Stimulated activated CD8-positive, alpha-beta memory T cell treated with anti-CD3 and anti-CD28 coated beads, Interleukin-15, amount 100 ng/mL, for 24 hours (primary cell): ENCODE results near the gene MTCP1.
A peak's percentile ranks its signal among the peaks of the same experiment; 100 is the strongest.

Experiments
- DNase-seq: peaks from one replicate; pipeline ENCODE4 v3.0.0-alpha.2; 2020; ENCODE audit warnings: low read depth

Gene MTCP1, protein sequence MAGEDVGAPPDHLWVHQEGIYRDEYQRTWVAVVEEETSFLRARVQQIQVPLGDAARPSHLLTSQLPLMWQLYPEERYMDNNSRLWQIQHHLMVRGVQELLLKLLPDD

GRCh38 chrX:155070975-155071693 lies at the start of gene MTCP1, which contains the start of the genes BRCC3 and CMC4:
Gene MTCP1 (minus strand): TSS chrX:155071136. CDS start chrX:155066010, 5,126 bp downstream.
Gene BRCC3 (plus strand): TSS chrX:155071508. CDS start chrX:155071528, 20 bp downstream.
Gene CMC4 (minus strand): TSS chrX:155071136. CDS start chrX:155064023, 7,113 bp downstream.
- DNase-seq = peak; percentile 44

GRCh38 chrX:155115174-155115819 lies 44.4 kb upstream of the MTCP1 start:
- no peak for DNase-seq

DNA sequence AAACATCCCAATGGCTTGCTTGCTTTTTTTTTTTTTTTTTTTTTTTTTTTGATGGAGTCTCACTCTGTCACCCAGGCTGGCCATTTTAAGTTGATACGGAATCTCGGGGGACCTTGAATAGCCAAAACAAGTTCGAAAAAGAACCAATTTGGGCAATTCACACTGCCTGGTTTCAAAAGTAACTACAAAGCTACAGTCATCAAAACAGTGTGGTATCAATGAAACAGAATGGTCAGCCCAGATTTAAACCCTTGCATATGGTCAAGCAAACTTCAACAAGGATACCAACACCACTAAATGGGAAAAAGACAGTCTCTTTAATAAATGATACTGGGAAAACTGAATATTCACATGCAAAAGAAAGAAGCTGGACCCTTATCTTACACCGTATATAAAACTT lies 42.2 kb upstream of the MTCP1 start:
- no peak for DNase-seq

DNA sequence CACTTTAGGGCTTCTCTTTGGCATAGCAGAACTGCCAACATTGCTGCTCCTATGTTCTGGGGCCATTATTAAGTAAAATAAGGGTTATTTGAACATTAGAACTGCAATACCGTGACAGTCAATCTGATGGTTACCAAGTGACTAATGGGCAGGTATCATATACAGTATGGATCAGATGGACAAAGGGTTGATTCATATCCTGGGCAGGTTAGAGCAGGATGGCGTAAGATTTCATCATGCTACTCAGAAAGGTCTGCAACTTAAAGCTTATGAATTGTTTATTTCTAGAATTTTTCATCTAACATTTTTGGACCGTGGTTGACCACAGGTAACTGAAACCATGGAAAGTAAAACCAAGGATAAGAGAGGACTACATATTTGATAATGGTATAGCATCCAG lies 41.2 kb upstream of the MTCP1 start:
- DNase-seq = no peak

DNA sequence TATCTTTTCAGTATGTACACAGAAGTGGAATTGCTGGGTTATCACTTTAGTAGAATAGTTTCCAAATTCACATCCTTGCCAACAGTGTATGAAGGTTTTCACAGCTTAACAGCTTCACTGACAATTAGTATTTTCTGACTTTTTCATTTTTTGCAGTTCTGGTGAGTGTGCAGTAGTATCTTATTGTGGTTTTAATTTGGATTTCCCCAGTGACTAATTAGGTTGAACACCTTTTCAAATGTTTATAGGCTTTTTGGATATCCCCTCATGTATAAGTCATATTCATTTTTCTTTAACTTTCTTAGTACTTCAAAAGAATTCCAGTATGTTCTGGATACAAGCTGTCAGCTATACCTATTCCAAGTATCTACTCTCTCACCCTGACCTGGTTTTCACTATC lies 37.5 kb upstream of the MTCP1 start:
- no peak for DNase-seq

DNA sequence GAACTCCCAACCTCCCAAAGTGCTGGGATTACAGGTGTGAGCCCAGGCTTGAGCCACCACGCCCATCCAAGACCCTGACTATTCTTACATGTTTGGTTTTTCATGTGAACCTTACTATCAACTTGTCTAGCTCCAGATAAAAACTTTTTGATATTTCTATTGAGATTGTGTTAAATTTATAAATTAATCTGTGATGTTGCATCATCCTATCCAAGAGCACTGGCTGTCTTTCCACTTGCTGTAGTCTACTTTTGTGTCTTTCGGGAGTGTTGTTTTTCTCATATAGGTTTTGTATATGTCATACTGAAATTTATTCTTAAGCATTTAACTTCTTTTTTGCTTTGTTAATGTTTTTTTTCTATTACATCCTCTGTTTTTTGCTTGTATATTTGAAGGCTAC lies 35.0 kb upstream of the MTCP1 start:
- no peak for DNase-seq

GRCh38 chrX:155094468-155095061 lies 23.6 kb upstream of the MTCP1 start:
- no peak for DNase-seq

DNA sequence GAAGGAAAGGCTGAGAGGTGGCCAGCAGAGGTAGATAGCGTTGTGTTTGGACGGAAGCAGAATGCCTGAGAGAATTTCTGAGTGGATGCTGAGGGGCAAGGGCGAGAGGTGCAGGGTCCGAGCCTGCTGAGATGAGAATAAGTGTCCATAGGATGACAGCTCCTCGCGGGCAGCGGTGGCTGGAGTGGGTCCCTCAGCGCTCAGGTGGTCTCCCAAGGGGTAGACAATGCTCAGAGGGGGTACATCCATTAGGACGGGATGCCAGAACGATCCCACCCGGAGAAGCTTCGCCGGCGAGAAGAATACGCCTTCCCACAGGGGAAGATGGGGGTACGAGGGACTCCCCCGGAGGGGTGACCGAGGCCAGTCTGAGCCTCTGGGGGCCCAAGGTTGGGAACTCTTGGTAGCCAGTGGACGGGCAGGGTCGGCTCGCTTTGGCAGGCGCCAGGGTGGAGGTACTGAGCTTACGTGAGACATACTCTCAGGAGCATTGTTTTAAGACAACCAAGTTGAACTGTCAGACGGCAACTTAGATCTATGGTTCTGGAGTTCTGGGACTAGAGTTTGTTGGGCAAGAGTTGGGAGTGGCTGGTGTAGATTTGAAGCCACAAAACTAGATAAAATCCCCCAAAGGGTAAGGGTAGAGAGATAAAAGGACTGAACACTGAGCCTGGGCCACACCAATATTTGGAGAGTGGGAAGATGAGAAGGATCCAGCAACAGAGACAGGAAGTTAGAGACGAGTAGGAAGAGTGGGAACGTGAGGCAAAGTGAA lies 16.2 kb upstream of the MTCP1 start:
- no peak for DNase-seq

DNA sequence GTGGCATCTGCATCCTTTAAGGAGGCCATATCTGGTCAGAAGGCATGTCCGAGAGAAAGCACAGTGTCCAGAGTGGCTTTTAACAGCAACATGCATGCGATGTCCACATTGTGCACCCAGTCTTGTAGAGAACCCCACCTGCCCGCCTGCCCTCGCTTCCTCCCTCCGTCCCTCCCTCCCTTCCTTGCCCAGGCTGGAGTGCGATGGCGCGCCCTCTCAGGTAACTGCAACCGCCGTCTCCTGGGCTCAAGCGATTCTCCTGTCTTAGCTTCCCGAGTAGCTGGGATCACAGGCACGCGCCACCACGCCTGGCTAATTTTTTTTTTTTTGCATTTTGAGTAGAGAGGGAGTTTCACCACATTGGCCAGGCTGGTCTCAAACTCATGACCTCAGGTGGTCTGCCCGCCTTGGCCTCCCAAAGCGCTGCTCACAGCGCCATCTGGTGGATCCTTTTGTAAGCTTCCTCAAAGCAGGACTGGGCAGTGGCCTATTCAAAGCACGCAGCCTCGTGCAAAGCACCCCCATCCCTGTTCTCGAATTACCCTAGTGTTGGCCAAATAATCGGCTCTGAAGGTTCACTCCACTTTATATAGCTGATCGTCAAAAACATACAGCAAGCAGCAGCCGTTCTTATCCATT lies 15.4 kb upstream of the MTCP1 start:
- peak; percentile 8 for DNase-seq

DNA sequence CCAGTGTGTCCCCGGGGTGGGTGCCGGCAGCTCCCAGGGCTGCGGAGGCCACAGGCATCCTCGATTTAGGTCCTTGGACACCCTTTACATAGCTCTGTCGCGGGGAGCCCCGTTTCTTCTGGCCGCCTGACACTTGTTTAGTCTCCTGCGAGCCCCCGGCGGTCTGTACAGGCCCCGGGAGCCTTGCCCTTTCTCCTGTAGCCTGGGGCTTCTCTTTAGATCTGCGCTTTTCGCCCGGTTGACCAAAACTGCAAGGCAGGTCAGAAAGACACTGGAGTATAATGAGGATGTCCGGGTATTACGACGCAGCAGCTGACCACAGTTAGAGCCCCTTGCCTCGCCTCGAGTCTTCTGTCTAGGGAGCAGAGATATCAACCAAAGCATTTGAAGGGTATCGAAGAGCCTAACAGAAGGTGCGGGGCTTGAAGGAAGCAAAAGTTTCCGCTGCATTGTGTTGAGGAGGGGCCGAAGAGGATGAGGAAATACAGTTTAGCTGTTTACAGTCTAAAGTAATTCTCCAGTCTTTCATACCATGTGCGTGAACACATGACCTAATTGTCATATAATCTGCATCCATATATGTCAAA lies 851 bp upstream of the MTCP1 start:
- no peak for DNase-seq

- DNase-seq = no peak
These were observed 317 bp downstream of the MTCP1 start for GRCh38 chrX:155070663-155070974.

DNA sequence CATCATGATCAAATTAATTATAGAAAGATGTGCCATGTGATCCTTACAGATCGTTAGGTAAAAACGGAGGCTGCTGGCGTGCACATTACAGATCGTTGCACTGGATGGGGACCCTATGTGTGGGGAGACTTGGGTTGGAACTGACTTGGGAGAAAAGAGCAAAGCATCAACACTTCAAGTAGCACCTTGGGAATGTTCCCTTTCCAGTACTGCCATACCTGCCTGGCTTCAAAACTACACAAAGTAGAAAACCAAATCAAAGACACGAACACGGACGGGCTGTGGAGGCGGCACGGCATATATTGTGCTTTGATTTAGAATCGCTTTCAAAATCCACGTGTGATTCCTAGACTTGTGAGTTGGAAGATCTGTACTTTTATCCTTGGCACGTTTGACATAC lies 898 bp downstream of the MTCP1 start:
- DNase-seq = no peak

DNA sequence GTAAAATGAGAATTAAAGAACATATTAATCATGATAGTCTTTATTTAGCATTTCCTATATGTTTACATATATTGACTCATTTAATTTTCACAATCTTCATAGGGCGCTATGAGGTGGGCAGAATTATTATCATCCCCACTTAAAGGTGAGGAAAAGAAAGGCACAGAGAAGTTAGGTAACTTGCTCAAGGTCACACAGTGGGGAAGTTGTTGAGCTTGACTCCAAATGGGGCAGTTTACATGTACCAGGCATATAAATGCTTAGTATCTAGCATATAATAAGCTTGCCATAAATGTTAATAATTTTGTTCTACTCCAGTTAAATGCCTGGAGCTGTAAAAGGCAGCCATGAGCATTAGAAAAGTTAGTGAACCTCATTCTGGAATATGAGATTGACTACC lies 1.5 kb downstream of the MTCP1 start:
- no peak for DNase-seq

- DNase-seq = no peak
These were observed 2.8 kb downstream of the MTCP1 start for GRCh38 chrX:155068165-155068564.

GRCh38 chrX:155065035-155065734 lies 5.8 kb downstream of the MTCP1 start:
- no peak for DNase-seq

DNA sequence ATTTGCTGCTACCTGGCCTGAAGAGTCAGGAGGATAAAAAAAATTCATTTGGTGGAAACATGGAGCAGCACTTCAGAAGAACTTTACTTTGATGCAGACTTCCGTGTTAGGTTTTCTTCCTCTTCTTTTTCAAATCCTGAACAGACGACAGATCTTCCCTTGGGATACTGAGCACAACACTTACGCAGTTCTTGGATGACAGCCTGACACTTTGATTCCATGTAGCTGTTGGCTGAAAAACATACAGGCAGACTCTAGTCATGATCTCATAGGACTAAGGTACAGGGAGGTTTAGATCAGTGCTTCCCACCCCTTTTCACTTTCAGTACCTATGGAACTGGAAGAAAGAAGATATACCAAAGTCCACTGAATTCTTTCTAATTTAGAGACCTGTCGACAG lies 9.2 kb downstream of the MTCP1 start:
- DNase-seq = no peak

DNA sequence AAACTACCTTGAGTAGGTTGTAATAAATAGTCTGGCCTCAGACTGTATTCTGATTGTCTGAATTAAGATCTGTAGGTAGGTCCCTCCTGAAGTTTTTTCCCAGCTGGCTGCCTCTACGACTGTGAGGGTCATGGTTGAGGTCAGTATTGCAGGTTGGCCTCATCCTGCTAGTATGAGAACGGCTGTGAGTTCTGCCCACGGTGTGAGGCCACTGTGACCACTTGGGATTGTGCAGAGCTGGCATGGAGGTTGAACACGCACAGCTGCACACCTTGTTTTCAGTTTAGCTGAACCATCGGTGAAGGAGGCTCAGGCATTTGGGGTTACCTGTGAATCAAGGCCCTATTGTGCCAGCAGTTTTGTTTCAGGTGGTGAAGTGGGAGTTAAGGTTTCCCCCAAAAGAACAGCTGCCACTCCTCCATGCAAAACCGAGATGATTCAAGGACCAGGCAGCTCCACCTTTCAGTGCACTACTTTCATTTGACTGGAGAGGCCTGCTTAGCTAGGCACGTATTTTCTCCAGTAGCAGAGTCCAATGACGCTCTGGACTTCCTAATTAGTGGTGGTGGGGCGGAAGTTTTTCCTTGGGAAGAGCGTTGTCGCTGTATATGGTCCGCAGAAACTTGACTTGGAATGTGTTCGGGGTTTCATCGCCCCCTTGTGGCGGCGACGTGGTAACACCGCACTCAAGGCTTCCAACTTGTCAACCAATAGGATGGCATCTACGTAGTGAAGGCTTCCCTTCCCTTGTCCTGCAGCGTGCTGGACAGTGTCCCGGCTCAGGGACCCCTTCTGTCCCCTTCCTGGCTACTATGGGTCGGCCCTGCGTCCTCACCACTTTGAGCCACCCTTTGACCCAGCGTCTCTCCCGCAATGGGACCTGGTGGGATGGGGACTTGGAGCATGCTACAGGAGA lies 13.8 kb downstream of the MTCP1 start:
- no peak for DNase-seq

GRCh38 chrX:155056471-155056870 lies 14.5 kb downstream of the MTCP1 start:
- no peak for DNase-seq

DNA sequence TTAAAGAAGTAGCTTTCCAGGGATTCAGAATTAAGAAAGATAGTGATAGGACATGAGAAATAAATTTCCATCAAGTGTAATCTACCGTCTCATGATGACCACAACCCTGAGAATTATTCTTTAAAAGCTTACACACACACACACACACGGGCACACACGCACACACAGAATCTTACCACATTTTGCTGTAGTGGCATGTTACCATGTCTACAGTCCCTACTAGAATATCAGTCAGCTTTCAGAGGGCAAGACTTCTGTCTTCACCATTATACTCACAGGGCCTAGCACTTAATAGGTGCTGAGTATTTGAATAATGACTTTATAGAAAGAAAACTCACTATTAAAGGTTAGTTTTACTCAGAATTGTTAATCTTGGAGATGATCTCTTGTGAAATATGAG lies 15.4 kb downstream of the MTCP1 start:
- DNase-seq = no peak

DNA sequence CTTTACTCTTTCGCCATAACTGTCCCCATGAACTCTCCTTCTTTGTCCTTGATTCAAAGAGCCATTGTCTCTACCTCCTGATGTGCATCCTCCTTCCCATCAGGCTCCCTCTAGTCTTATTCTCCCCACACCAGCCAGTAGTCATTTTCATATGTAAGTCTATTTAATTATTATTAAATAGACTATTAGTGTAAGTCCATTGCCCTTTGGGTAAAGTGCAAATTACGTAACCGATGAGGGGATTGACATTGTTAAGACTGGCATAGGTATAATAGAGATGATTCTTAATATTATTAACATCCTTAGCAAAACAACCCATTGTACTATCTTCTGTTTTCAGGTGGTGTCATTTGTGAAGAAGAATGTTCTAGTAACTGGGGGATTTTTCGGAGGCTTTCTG lies 16.7 kb downstream of the MTCP1 start:
- DNase-seq = no peak
